ENCODE results near the gene GMPPA.

GMPPA gene

DNA sequence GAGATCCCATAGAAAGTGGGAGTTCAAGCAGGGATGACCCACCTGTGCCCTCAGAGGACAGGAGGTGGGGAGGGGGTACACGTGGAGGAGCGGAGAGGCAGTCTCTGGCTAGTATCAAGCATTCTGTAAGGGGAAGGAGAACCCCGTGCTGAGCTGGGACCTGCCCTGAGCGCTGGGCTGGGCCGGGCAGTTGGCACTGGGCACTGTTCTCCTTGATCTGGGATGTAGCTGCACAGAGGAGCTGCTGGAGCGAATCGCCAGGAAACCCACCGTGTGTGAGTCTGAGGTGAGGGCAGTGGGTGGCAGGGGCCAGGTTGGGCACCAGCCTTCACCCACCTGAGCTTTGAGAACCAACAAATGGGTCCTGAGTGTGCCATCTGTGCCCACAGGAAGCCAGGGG lies 19.8 kb upstream of the GMPPA start:
- H3K4me3 ChIP-seq: no peak overlapping the region
- TF ChIP-seq, protein P1, sequence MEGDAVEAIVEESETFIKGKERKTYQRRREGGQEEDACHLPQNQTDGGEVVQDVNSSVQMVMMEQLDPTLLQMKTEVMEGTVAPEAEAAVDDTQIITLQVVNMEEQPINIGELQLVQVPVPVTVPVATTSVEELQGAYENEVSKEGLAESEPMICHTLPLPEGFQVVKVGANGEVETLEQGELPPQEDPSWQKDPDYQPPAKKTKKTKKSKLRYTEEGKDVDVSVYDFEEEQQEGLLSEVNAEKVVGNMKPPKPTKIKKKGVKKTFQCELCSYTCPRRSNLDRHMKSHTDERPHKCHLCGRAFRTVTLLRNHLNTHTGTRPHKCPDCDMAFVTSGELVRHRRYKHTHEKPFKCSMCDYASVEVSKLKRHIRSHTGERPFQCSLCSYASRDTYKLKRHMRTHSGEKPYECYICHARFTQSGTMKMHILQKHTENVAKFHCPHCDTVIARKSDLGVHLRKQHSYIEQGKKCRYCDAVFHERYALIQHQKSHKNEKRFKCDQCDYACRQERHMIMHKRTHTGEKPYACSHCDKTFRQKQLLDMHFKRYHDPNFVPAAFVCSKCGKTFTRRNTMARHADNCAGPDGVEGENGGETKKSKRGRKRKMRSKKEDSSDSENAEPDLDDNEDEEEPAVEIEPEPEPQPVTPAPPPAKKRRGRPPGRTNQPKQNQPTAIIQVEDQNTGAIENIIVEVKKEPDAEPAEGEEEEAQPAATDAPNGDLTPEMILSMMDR (IDR thresholded peaks at IDR 0.05): no peak
- peak overlapping the region in 1 of 2 donors; percentile 60 for H3K27ac ChIP-seq
- DNase-seq (ENCODE audit: low spot score): no peak

DNA sequence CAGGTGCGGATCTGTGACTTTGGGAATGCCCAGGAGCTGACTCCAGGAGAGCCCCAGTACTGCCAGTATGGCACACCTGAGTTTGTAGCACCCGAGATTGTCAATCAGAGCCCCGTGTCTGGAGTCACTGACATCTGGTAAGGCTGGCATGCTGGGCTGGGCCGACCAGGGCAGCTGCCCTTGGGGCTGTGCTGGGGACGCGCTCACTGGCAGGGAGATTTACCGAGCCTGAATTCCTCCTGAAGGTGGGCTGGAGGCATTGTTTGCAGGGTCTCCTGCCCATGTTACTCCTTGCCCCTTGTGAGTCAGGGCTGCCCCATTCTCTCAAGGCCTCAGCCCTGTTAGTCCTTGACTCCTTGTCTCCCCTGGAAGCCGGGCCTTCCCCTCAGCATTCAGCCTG lies 18.7 kb upstream of the GMPPA start:
- TF ChIP-seq, protein P1 (IDR thresholded peaks at IDR 0.05): no peak
- H3K4me3 ChIP-seq: no peak overlapping the region
- DNase-seq (ENCODE audit: low spot score): no peak
- H3K27ac ChIP-seq: peak overlapping the region in 1 of 2 donors; percentile 60

DNA sequence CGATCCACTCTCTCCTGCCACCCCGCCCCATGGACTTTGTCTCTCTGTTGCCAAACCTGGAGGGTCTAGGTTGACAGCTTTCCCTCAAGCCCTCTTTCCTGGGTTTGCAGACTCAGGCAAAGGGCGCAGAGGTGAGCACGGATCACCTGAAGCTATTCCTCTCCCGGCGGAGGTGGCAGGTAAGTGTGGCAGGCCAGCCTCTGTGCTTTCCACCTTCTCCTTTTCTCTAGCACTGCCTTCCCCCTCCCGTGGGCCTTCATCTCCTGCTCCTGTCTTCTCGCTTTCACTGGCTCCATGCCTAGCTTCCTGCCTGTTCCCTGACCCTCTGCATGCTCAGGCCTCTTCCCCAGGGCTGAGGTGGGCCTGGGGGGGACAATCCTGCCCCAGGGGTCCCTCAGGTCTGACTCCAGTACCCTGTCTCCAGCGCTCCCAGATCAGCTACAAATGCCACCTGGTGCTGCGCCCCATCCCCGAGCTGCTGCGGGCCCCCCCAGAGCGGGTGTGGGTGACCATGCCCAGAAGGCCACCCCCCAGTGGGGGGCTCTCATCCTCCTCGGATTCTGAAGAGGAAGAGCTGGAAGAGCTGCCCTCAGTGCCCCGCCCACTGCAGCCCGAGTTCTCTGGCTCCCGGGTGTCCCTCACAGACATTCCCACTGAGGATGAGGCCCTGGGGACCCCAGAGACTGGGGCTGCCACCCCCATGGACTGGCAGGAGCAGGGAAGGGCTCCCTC lies 15.9 kb upstream of the GMPPA start:
- TF ChIP-seq, protein P1 (IDR thresholded peaks at IDR 0.05): no peak
- no peak for DNase-seq (ENCODE audit: low spot score)
- no peak overlapping the region for H3K4me3 ChIP-seq
- peak overlapping the region in 1 of 2 donors; percentile 1 for H3K27ac ChIP-seq

DNA sequence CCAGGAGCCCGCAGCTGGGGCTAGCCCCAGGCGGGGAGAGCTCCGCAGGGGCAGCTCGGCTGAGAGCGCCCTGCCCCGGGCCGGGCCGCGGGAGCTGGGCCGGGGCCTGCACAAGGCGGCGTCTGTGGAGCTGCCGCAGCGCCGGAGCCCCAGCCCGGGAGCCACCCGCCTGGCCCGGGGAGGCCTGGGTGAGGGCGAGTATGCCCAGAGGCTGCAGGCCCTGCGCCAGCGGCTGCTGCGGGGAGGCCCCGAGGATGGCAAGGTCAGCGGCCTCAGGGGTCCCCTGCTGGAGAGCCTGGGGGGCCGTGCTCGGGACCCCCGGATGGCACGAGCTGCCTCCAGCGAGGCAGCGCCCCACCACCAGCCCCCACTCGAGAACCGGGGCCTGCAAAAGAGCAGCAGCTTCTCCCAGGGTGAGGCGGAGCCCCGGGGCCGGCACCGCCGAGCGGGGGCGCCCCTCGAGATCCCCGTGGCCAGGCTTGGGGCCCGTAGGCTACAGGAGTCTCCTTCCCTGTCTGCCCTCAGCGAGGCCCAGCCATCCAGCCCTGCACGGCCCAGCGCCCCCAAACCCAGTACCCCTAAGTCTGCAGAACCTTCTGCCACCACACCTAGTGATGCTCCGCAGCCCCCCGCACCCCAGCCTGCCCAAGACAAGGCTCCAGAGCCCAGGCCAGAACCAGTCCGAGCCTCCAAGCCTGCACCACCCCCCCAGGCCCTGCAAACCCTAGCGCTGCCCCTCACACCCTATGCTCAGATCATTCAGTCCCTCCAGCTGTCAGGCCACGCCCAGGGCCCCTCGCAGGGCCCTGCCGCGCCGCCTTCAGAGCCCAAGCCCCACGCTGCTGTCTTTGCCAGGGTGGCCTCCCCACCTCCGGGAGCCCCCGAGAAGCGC lies 15.0 kb upstream of the GMPPA start:
- TF ChIP-seq, protein P1 (IDR thresholded peaks at IDR 0.05): no peak
- H3K4me3 ChIP-seq: peak overlapping the region; percentile 50
- DNase-seq (ENCODE audit: low spot score): no peak
- H3K27ac ChIP-seq: peak overlapping the region in 1 of 2 donors; percentile 38

DNA sequence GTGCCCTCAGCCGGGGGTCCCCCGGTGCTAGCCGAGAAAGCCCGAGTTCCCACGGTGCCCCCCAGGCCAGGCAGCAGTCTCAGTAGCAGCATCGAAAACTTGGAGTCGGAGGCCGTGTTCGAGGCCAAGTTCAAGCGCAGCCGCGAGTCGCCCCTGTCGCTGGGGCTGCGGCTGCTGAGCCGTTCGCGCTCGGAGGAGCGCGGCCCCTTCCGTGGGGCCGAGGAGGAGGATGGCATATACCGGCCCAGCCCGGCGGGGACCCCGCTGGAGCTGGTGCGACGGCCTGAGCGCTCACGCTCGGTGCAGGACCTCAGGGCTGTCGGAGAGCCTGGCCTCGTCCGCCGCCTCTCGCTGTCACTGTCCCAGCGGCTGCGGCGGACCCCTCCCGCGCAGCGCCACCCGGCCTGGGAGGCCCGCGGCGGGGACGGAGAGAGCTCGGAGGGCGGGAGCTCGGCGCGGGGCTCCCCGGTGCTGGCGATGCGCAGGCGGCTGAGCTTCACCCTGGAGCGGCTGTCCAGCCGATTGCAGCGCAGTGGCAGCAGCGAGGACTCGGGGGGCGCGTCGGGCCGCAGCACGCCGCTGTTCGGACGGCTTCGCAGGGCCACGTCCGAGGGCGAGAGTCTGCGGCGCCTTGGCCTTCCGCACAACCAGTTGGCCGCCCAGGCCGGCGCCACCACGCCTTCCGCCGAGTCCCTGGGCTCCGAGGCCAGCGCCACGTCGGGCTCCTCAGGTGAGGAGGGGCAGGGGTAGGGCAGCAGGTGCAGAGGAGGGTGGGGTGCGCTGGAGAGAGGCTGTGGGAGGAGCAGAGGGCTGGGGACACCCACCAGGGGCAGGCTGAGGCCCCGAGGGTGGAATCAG lies 14.1 kb upstream of the GMPPA start:
- Histone ChIP-seq H3K4me3 (peak overlapping the region; percentile 50), H3K27ac (peak overlapping the region; percentile 3 to 38)
- TF ChIP-seq, protein P1 (IDR thresholded peaks at IDR 0.05): no peak
- DNase-seq (ENCODE audit: low spot score): no peak

DNA sequence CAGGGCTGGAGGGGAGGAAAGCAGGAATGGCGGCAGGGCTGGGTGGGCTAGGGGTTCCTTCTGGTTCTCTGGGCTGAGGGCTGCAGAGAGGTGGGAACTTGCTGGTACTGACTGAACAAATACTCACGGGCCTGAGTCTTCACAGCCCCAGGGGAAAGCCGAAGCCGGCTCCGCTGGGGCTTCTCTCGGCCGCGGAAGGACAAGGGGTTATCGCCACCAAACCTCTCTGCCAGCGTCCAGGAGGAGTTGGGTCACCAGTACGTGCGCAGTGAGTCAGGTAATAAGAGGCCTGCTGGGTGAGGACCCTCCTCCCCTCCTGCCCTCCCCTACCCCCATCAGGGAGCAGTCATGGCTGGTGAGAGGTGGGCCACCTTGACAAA lies 13.5 kb upstream of the GMPPA start:
- DNase-seq (ENCODE audit: low spot score): no peak
- H3K4me3 ChIP-seq: no peak overlapping the region
- TF ChIP-seq, protein P1 (IDR thresholded peaks at IDR 0.05): no peak
- peak overlapping the region in 1 of 2 donors; percentile 38 for H3K27ac ChIP-seq

Measured in coronary artery (tissue), 2 donors.